Left ventricle myocardium inferior (tissue), 1 donor: ENCODE measurements around the gene SUFU. TPM values are rescaled to one million over a fixed set of nuclear protein-coding genes. Genes with fewer than 3 reads are reported as not detected.
"Not testable (repeated sequence)": the region's sequence is repeated elsewhere in the genome, so short reads cannot be mapped to it uniquely, and the experiment has no call there.

Experiments used
- DNase-seq: peaks from one replicate; pipeline ENCODE4 v3.0.0-alpha.2; 2020
- H3K27ac ChIP-seq: fragments of 200-600 bp; replicated peaks from 2 replicates; pipeline ENCODE4 v1.8.0; 2021
- H3K27me3 ChIP-seq: fragments of 200-600 bp; 2 replicates; pipeline ENCODE4 v1.8.0; 2021; ENCODE audit warnings: low read depth
- H3K36me3 ChIP-seq: fragments of 200-600 bp; 2 replicates; pipeline ENCODE4 v1.8.0; 2021
- H3K4me1 ChIP-seq: fragments of 200-600 bp; 2 replicates; pipeline ENCODE4 v1.8.0; 2021
- H3K4me3 ChIP-seq: fragments of 200-600 bp; 2 replicates; pipeline ENCODE4 v1.8.0; 2021; ENCODE audit warnings: mild to moderate bottlenecking, moderate library complexity
- H3K9me3 ChIP-seq: fragments of 200-600 bp; replicated peaks from 2 replicates; pipeline ENCODE4 v1.8.0; 2021
- CTCF ChIP-seq: fragments of 200-600 bp; IDR thresholded peaks from 2 replicates; pipeline ENCODE4 v1.8.0; 2021; ENCODE audit warnings: antibody characterized with exemption, mild to moderate bottlenecking, borderline replicate concordance
- intact Hi-C: fragments of 100-400 bp; cut with micrococcal nuclease; formaldehyde crosslinking; loops from one replicate; pipeline ENCODE4 v1.11.0; 2022
- long read RNA-seq: library from polyadenylated mRNA; unstranded; transcript quantifications from one replicate; pipeline ENCODE4 v2.0.0, GENCODE V29; 2021
- total RNA-seq: library from RNA; stranded (reverse); fragmentation: NEBNext Ultra II Directional; extraction: Animal tissue kit (Norgen Biotek cat#: 25700); gene quantifications from one replicate; pipeline ENCODE4 v1.2.1, GENCODE V29; 2021
- donor health status: DM: no; HTN: yes; CAD: no; lungs with severe emphysema.

Gene SUFU
- total RNA-seq = 7.9 TPM
- long read RNA-seq, partial matches to known transcripts = 0 of 9 reads
- long read RNA-seq, other reads (novel, unspliced or antisense) = 9 of 9 reads

GRCh38 chr10:102503264-102504178 lies at the start of gene SUFU:
Gene SUFU (plus strand): TSS chr10:102503972. CDS start chr10:102504153, 181 bp downstream.
- peak; percentile 97 for TF ChIP-seq CTCF
- peaks cover 76% of the 10 kb centered on the region for H3K4me1 ChIP-seq
- intact Hi-C loops = loop anchor here (10.0 kb wide), 1 partner anchor 81 kb away; no protein-coding TSS in a partner anchor
- peak within 1 kb of the TSS; percentile 96 for H3K27ac ChIP-seq
- H3K9me3 ChIP-seq = no peaks in the 10 kb centered on the region
- H3K36me3 ChIP-seq = no peaks in the 10 kb centered on the region
- peak; percentile 97 for DNase-seq
- H3K4me3 ChIP-seq = peak within 1 kb of the TSS; percentile 93
- no peaks in the 10 kb centered on the region for H3K27me3 ChIP-seq

GRCh38 chr10:102454662-102455487 lies 48.9 kb upstream of the SUFU start:
- DNase-seq, H3K27me3 ChIP-seq, intact Hi-C loops, H3K9me3 ChIP-seq, H3K27ac ChIP-seq, H3K4me3 ChIP-seq, H3K36me3 ChIP-seq: not testable (repeated sequence)
- peaks cover 21% of the 10 kb centered on the region for H3K4me1 ChIP-seq

- Histone ChIP-seq H3K27me3 (no peaks in the 10 kb centered on the region), H3K36me3 (no peaks in the 10 kb centered on the region), H3K9me3 (no peaks in the 10 kb centered on the region), H3K4me1 (peaks cover 17% of the 10 kb centered on the region), H3K4me3 (no peak overlapping the region), H3K27ac (no peak overlapping the region)
- TF ChIP-seq CTCF = no peak
- no peak for DNase-seq
- intact Hi-C loops = no loop called here
Observed at GRCh38 chr10:102455893-102456471, 47.8 kb upstream of the SUFU start.

GRCh38 chr10:102457591-102458150 lies 46.1 kb upstream of the SUFU start:
- H3K36me3 ChIP-seq = no peaks in the 10 kb centered on the region
- no peaks in the 10 kb centered on the region for H3K9me3 ChIP-seq
- no peaks in the 10 kb centered on the region for H3K27me3 ChIP-seq
- TF ChIP-seq CTCF = no peak
- intact Hi-C loops = no loop called here
- peaks cover 23% of the 10 kb centered on the region for H3K4me1 ChIP-seq
- no peak overlapping the region for H3K27ac ChIP-seq
- no peak for DNase-seq
- no peak overlapping the region for H3K4me3 ChIP-seq

- Histone ChIP-seq H3K27ac (no peak overlapping the region), H3K9me3 (no peaks in the 10 kb centered on the region), H3K36me3 (no peaks in the 10 kb centered on the region), H3K27me3 (no peaks in the 10 kb centered on the region), H3K4me3 (no peak overlapping the region), H3K4me1 (peaks cover 30% of the 10 kb centered on the region)
- no peak for TF ChIP-seq CTCF
- intact Hi-C loops = no loop called here
- DNase-seq = no peak
Observed at GRCh38 chr10:102458656-102459055, 45.1 kb upstream of the SUFU start.
